ENCODE measurements around the gene SKA2.

The SKA2 gene

GRCh38 chr17:59160157-59161025 is 5.4 kb upstream of the SKA2 start:
- peak; percentile 31 for DNase-seq (ENCODE audit: extremely low read depth, insufficient read length)
- no peaks in the 10 kb centered on the region for H3K36me3 ChIP-seq (ENCODE audit: control insufficient read depth, insufficient read depth, low read length)
- peak overlapping the region; percentile 39 for H3K4me3 ChIP-seq (replicated peaks; ENCODE audit: low read depth, low read length)
- H3K27me3 ChIP-seq (replicated peaks; ENCODE audit: control insufficient read depth, insufficient read depth, low read length): no peaks in the 10 kb centered on the region
- TF ChIP-seq CTCF (IDR thresholded peaks at IDR 0.05; ENCODE audit: insufficient read depth, low read length, poor library complexity, severe bottlenecking): no peak

GRCh38 chr17:59155439-59156177 is 622 bp upstream of the SKA2 start, which contains the start of gene PRR11:
TSS of gene PRR11 (plus strand) at chr17:59155746. CDS start at chr17:59169753, 14,007 bp downstream.
- Histone ChIP-seq H3K4me3 (replicated peaks; ENCODE audit: low read depth, low read length) (peak within 1 kb of the TSS; percentile 96), H3K36me3 (ENCODE audit: control insufficient read depth, insufficient read depth, low read length) (no peaks in the 10 kb centered on the region), H3K27me3 (replicated peaks; ENCODE audit: control insufficient read depth, insufficient read depth, low read length) (no peaks in the 10 kb centered on the region)
- no peak for TF ChIP-seq CTCF (IDR thresholded peaks at IDR 0.05; ENCODE audit: insufficient read depth, low read length, poor library complexity, severe bottlenecking)
- DNase-seq (ENCODE audit: extremely low read depth, insufficient read length): peak; percentile 16

GRCh38 chr17:59154292-59154720 is 680 bp downstream of the SKA2 start:
- no peaks in the 10 kb centered on the region for H3K36me3 ChIP-seq (ENCODE audit: control insufficient read depth, insufficient read depth, low read length)
- no peaks in the 10 kb centered on the region for H3K27me3 ChIP-seq (replicated peaks; ENCODE audit: control insufficient read depth, insufficient read depth, low read length)
- DNase-seq (ENCODE audit: extremely low read depth, insufficient read length): peak; percentile 52
- TF ChIP-seq CTCF (IDR thresholded peaks at IDR 0.05; ENCODE audit: insufficient read depth, low read length, poor library complexity, severe bottlenecking): no peak
- H3K4me3 ChIP-seq (replicated peaks; ENCODE audit: low read depth, low read length): peak overlapping the region; percentile 96

- no peaks in the 10 kb centered on the region for H3K27me3 ChIP-seq (replicated peaks; ENCODE audit: control insufficient read depth, insufficient read depth, low read length)
- peak overlapping the region; percentile 14 for H3K4me3 ChIP-seq (replicated peaks; ENCODE audit: low read depth, low read length)
- TF ChIP-seq CTCF (IDR thresholded peaks at IDR 0.05; ENCODE audit: insufficient read depth, low read length, poor library complexity, severe bottlenecking): no peak
- H3K36me3 ChIP-seq (ENCODE audit: control insufficient read depth, insufficient read depth, low read length): no peaks in the 10 kb centered on the region
- DNase-seq (ENCODE audit: extremely low read depth, insufficient read length): no peak
These were observed 2.1 kb downstream of the SKA2 start for GRCh38 chr17:59152925-59153324.

GRCh38 chr17:59151591-59151990 is 3.4 kb downstream of the SKA2 start:
- Histone ChIP-seq H3K27me3 (replicated peaks; ENCODE audit: control insufficient read depth, insufficient read depth, low read length) (no peaks in the 10 kb centered on the region), H3K36me3 (ENCODE audit: control insufficient read depth, insufficient read depth, low read length) (no peaks in the 10 kb centered on the region), H3K4me3 (replicated peaks; ENCODE audit: low read depth, low read length) (no peak overlapping the region)
- no peak for TF ChIP-seq CTCF (IDR thresholded peaks at IDR 0.05; ENCODE audit: insufficient read depth, low read length, poor library complexity, severe bottlenecking)
- DNase-seq (ENCODE audit: extremely low read depth, insufficient read length): no peak
